ENCODE measurements around the gene MBD5. TPM values are rescaled to one million over a fixed set of nuclear protein-coding genes. Genes with fewer than 3 reads are reported as not detected.

Gene MBD5
- total and polyA plus RNA-seq, 4 donors: 2.0 to 15.9 (median 9.5) TPM

GRCh38 chr2:148292431-148292830 is 271.5 kb downstream of the MBD5 start:
- Histone ChIP-seq H3K9ac (ENCODE audit: low read depth in 1 of 2, low read length in 2 of 2) (no peak overlapping the region), H3K36me3 (ENCODE audit: control insufficient read depth in 4 of 4, insufficient read depth in 3 of 4, low read depth in 1 of 4, low read length in 3 of 4) (no peaks in the 10 kb centered on the region), H3K9me3 (ENCODE audit: control insufficient read depth in 4 of 4, low read length in 3 of 4) (no peaks in the 10 kb centered on the region), H3K27me3 (ENCODE audit: control insufficient read depth in 4 of 4, insufficient read depth in 4 of 4, low read length in 3 of 4) (no peaks in the 10 kb centered on the region), H3K4me1 (ENCODE audit: control insufficient read depth in 4 of 4, insufficient read depth in 4 of 4, low read length in 3 of 4) (no peaks in the 10 kb centered on the region), H3K27ac (ENCODE audit: low read depth in 1 of 2, low read length in 2 of 2) (no peak overlapping the region), H3K4me3 (ENCODE audit: low read depth in 1 of 3, low read length in 3 of 3) (no peak overlapping the region)
- no peak for TF ChIP-seq HNF4G (IDR thresholded peaks at IDR 0.05)
- no peak for TF ChIP-seq YY1 (IDR thresholded peaks at IDR 0.05)
- TF ChIP-seq EGR1 (IDR thresholded peaks at IDR 0.05; ENCODE audit: low read depth in 2 of 2): no peak
- TF ChIP-seq SP1 (IDR thresholded peaks at IDR 0.05): no peak
- no peak for DNase-seq (ENCODE audit: low spot score)
- 87% methylated on average over 2 of the region's 2 CpGs for WGBS

GRCh38 chr2:148298196-148298595 is 277.3 kb downstream of the MBD5 start:
- Histone ChIP-seq H3K27me3 (ENCODE audit: control insufficient read depth in 4 of 4, insufficient read depth in 4 of 4, low read length in 3 of 4) (no peaks in the 10 kb centered on the region), H3K4me3 (ENCODE audit: low read depth in 1 of 3, low read length in 3 of 3) (no peak overlapping the region), H3K9ac (ENCODE audit: low read depth in 1 of 2, low read length in 2 of 2) (no peak overlapping the region), H3K9me3 (ENCODE audit: control insufficient read depth in 4 of 4, low read length in 3 of 4) (no peaks in the 10 kb centered on the region), H3K4me1 (ENCODE audit: control insufficient read depth in 4 of 4, insufficient read depth in 4 of 4, low read length in 3 of 4) (no peaks in the 10 kb centered on the region), H3K27ac (ENCODE audit: low read depth in 1 of 2, low read length in 2 of 2) (no peak overlapping the region), H3K36me3 (ENCODE audit: control insufficient read depth in 4 of 4, insufficient read depth in 3 of 4, low read depth in 1 of 4, low read length in 3 of 4) (no peaks in the 10 kb centered on the region)
- no peak for DNase-seq (ENCODE audit: low spot score)
- no peak for TF ChIP-seq SP1 (IDR thresholded peaks at IDR 0.05)
- no peak for TF ChIP-seq ZBTB33 (IDR thresholded peaks at IDR 0.05)
- no peak for TF ChIP-seq GABPA (IDR thresholded peaks at IDR 0.05 in 1 of 2, conservative IDR thresholded peaks at IDR 0.05 in 1 of 2)
- no peak for TF ChIP-seq FOXA1 (IDR thresholded peaks at IDR 0.05)
- TF ChIP-seq JUND (IDR thresholded peaks at IDR 0.05): no peak
- no peak for TF ChIP-seq FOXA2 (IDR thresholded peaks at IDR 0.05)
- no peak for TF ChIP-seq REST (IDR thresholded peaks at IDR 0.05)
- TF ChIP-seq YY1 (IDR thresholded peaks at IDR 0.05): no peak
- no peak for TF ChIP-seq HNF4G (IDR thresholded peaks at IDR 0.05)
- TF ChIP-seq NR2F2 (IDR thresholded peaks at IDR 0.05): no peak
- no peak for TF ChIP-seq RXRA (IDR thresholded peaks at IDR 0.05)
- no peak for TF ChIP-seq RAD21 (IDR thresholded peaks at IDR 0.05)

GRCh38 chr2:148299616-148300015 is 278.7 kb downstream of the MBD5 start:
- Histone ChIP-seq H3K4me1 (ENCODE audit: control insufficient read depth in 4 of 4, insufficient read depth in 4 of 4, low read length in 3 of 4) (no peaks in the 10 kb centered on the region), H3K4me3 (ENCODE audit: low read depth in 1 of 3, low read length in 3 of 3) (no peak overlapping the region), H3K27me3 (ENCODE audit: control insufficient read depth in 4 of 4, insufficient read depth in 4 of 4, low read length in 3 of 4) (no peaks in the 10 kb centered on the region), H3K9ac (ENCODE audit: low read depth in 1 of 2, low read length in 2 of 2) (no peak overlapping the region), H3K9me3 (ENCODE audit: control insufficient read depth in 4 of 4, low read length in 3 of 4) (no peaks in the 10 kb centered on the region), H3K36me3 (ENCODE audit: control insufficient read depth in 4 of 4, insufficient read depth in 3 of 4, low read depth in 1 of 4, low read length in 3 of 4) (no peaks in the 10 kb centered on the region), H3K27ac (ENCODE audit: low read depth in 1 of 2, low read length in 2 of 2) (no peak overlapping the region)
- no peak for TF ChIP-seq YY1 (IDR thresholded peaks at IDR 0.05)
- no peak for TF ChIP-seq RXRA (IDR thresholded peaks at IDR 0.05)
- no peak for TF ChIP-seq FOXA2 (IDR thresholded peaks at IDR 0.05)
- no peak for TF ChIP-seq HNF4A (conservative IDR thresholded peaks at IDR 0.05)
- TF ChIP-seq GABPA (IDR thresholded peaks at IDR 0.05 in 1 of 2, conservative IDR thresholded peaks at IDR 0.05 in 1 of 2): no peak
- TF ChIP-seq EGR1 (IDR thresholded peaks at IDR 0.05; ENCODE audit: low read depth in 2 of 2): no peak
- no peak for TF ChIP-seq FOXA1 (IDR thresholded peaks at IDR 0.05)
- DNase-seq (ENCODE audit: low spot score): no peak

Data from liver (tissue), 9 donors.